22Rv1 (cell line): ENCODE data around the gene MRPS10.

Source experiments
- H3K27ac ChIP-seq: fragments of 450-650 bp; 2 replicates; pipeline ENCODE4 v1.5.1; 2017
- CTCF ChIP-seq: fragments of 450-650 bp; IDR thresholded peaks from 2 replicates; pipeline ENCODE4 v1.5.1; 2017; ENCODE audit warnings: mild to moderate bottlenecking
- ZFX ChIP-seq: fragments of 450-650 bp; IDR thresholded peaks from 2 replicates; pipeline ENCODE4 v1.6.1; 2017; ENCODE audit warnings: antibody characterized with exemption, borderline replicate concordance

The MRPS10 gene

GRCh38 chr6:42185597-42185996 lies 32.1 kb downstream of the MRPS10 start:
- no peak for TF ChIP-seq ZFX
- TF ChIP-seq CTCF: no peak
- no peak overlapping the region for H3K27ac ChIP-seq

- H3K27ac ChIP-seq: no peak overlapping the region
- no peak for TF ChIP-seq ZFX
- TF ChIP-seq CTCF: no peak
These were observed 33.2 kb downstream of the MRPS10 start for GRCh38 chr6:42184475-42184874.

- TF ChIP-seq CTCF: no peak
- TF ChIP-seq ZFX: no peak
- no peak overlapping the region for H3K27ac ChIP-seq
These were observed 35.6 kb downstream of the MRPS10 start for GRCh38 chr6:42182101-42182500.

- no peak overlapping the region for H3K27ac ChIP-seq
- TF ChIP-seq CTCF (no peak), ZFX (no peak)
These were observed 37.7 kb downstream of the MRPS10 start for GRCh38 chr6:42179945-42180313.

- H3K27ac ChIP-seq: no peak overlapping the region
- TF ChIP-seq ZFX: no peak
- no peak for TF ChIP-seq CTCF
These were observed 38.3 kb downstream of the MRPS10 start for GRCh38 chr6:42179261-42179944.

- no peak for TF ChIP-seq ZFX
- TF ChIP-seq CTCF: no peak
- H3K27ac ChIP-seq: no peak overlapping the region
These were observed 39.9 kb downstream of the MRPS10 start for GRCh38 chr6:42177514-42178364.

GRCh38 chr6:42176981-42177380 lies 40.7 kb downstream of the MRPS10 start:
- TF ChIP-seq ZFX (no peak), CTCF (no peak)
- H3K27ac ChIP-seq: no peak overlapping the region
